Glutamatergic neuron (in vitro differentiated cells): Measurements from ENCODE around the gene JAKMIP1. TPM values are rescaled to one million over a fixed set of nuclear protein-coding genes. Genes with fewer than 3 reads are reported as not detected.

Experiments
- DNase-seq: peaks from one replicate; pipeline ENCODE4 v3.0.0; 2022
- H3K27ac Mint-ChIP-seq: one replicate; pipeline ENCODE4 v1.8.0; 2020; ENCODE audit warnings: mild to moderate bottlenecking, mixed read lengths, inconsistent platforms; ENCODE audit not compliant: unreplicated experiment
- H3K27me3 Mint-ChIP-seq: one replicate; pipeline ENCODE4 v1.8.0; 2020; ENCODE audit warnings: mild to moderate bottlenecking, moderate library complexity, mixed read lengths, inconsistent platforms; ENCODE audit not compliant: unreplicated experiment
- H3K36me3 Mint-ChIP-seq: one replicate; pipeline ENCODE4 v1.8.0; 2020; ENCODE audit warnings: mild to moderate bottlenecking, mixed read lengths, inconsistent platforms; ENCODE audit not compliant: unreplicated experiment
- H3K4me1 Mint-ChIP-seq: one replicate; pipeline ENCODE4 v1.8.0; 2020; ENCODE audit warnings: mild to moderate bottlenecking, low read depth, mixed read lengths, inconsistent platforms; ENCODE audit not compliant: unreplicated experiment
- H3K4me3 Mint-ChIP-seq: one replicate; pipeline ENCODE4 v1.8.0; 2020; ENCODE audit warnings: mild to moderate bottlenecking, mixed read lengths, inconsistent platforms; ENCODE audit not compliant: unreplicated experiment
- H3K9me3 Mint-ChIP-seq: one replicate; pipeline ENCODE4 v1.8.0; 2020; ENCODE audit warnings: mild to moderate bottlenecking, moderate library complexity, mixed read lengths, inconsistent platforms; ENCODE audit not compliant: unreplicated experiment
- CTCF ChIP-seq: fragments of 200-600 bp; sonication (generic); IDR thresholded peaks from one replicate; pipeline ENCODE4 v1.5.0; 2021; ENCODE audit not compliant: partially characterized antibody, unreplicated experiment
- total RNA-seq: library from RNA; stranded (reverse); fragmentation: NEBNext Ultra II Directional; extraction: Animal tissue kit (Norgen Biotek cat#: 25700); gene quantifications from one replicate; pipeline ENCODE4 v1.2.1, GENCODE V29; 2021; ENCODE audit not compliant: unreplicated experiment

The JAKMIP1 gene
- total RNA-seq, 1 donor from 2014 or later, result 2.4 TPM

- Mint-ChIP-seq H3K36me3 (no peaks in the 10 kb centered on the region), H3K4me3 (no peak overlapping the region), H3K4me1 (no peaks in the 10 kb centered on the region), H3K27me3 (peaks cover 6% of the 10 kb centered on the region), H3K9me3 (no peaks in the 10 kb centered on the region), H3K27ac (no peak overlapping the region)
- no peak for TF ChIP-seq CTCF
- DNase-seq, result no peak
Observed at GRCh38 chr4:6137027-6137746, 63.2 kb downstream of the JAKMIP1 start.

GRCh38 chr4:6134612-6135220 lies 65.6 kb downstream of the JAKMIP1 start:
- Mint-ChIP-seq H3K36me3 (no peaks in the 10 kb centered on the region), H3K27me3 (peaks cover 6% of the 10 kb centered on the region), H3K9me3 (no peaks in the 10 kb centered on the region), H3K27ac (no peak overlapping the region), H3K4me3 (no peak overlapping the region), H3K4me1 (no peaks in the 10 kb centered on the region)
- no peak for TF ChIP-seq CTCF
- DNase-seq, result no peak

GRCh38 chr4:6132716-6133115 lies 67.6 kb downstream of the JAKMIP1 start:
- H3K36me3 Mint-ChIP-seq, result no peaks in the 10 kb centered on the region
- H3K4me3 Mint-ChIP-seq, result no peak overlapping the region
- no peak overlapping the region for H3K27ac Mint-ChIP-seq
- no peak for TF ChIP-seq CTCF
- DNase-seq, result no peak
- no peaks in the 10 kb centered on the region for H3K4me1 Mint-ChIP-seq
- H3K9me3 Mint-ChIP-seq, result no peaks in the 10 kb centered on the region
- peaks cover 7% of the 10 kb centered on the region for H3K27me3 Mint-ChIP-seq

- peaks cover 5% of the 10 kb centered on the region for H3K9me3 Mint-ChIP-seq
- H3K4me1 Mint-ChIP-seq, result no peaks in the 10 kb centered on the region
- H3K36me3 Mint-ChIP-seq, result no peaks in the 10 kb centered on the region
- H3K4me3 Mint-ChIP-seq, result no peak overlapping the region
- H3K27ac Mint-ChIP-seq, result no peak overlapping the region
- peaks cover 3% of the 10 kb centered on the region for H3K27me3 Mint-ChIP-seq
- no peak for DNase-seq
- TF ChIP-seq CTCF, result no peak
Observed at GRCh38 chr4:6128221-6128850, 72.0 kb downstream of the JAKMIP1 start.
